Measurements from ENCODE around the gene EEFSEC.

Gene EEFSEC

GRCh38 chr3:128271536-128272332 lies 118.5 kb downstream of the EEFSEC start:
- DNase-seq (ENCODE audit: low read depth in 2 of 2): no peak

- DNase-seq (ENCODE audit: low read depth in 2 of 2): no peak
Measured at GRCh38 chr3:128273109-128273840, 120.0 kb downstream of the EEFSEC start.

- no peak for DNase-seq (ENCODE audit: low read depth in 2 of 2)
Measured at GRCh38 chr3:128273841-128274573, 120.7 kb downstream of the EEFSEC start.

GRCh38 chr3:128274837-128275236 lies 121.6 kb downstream of the EEFSEC start:
- no peak for DNase-seq (ENCODE audit: low read depth in 2 of 2)

DNA sequence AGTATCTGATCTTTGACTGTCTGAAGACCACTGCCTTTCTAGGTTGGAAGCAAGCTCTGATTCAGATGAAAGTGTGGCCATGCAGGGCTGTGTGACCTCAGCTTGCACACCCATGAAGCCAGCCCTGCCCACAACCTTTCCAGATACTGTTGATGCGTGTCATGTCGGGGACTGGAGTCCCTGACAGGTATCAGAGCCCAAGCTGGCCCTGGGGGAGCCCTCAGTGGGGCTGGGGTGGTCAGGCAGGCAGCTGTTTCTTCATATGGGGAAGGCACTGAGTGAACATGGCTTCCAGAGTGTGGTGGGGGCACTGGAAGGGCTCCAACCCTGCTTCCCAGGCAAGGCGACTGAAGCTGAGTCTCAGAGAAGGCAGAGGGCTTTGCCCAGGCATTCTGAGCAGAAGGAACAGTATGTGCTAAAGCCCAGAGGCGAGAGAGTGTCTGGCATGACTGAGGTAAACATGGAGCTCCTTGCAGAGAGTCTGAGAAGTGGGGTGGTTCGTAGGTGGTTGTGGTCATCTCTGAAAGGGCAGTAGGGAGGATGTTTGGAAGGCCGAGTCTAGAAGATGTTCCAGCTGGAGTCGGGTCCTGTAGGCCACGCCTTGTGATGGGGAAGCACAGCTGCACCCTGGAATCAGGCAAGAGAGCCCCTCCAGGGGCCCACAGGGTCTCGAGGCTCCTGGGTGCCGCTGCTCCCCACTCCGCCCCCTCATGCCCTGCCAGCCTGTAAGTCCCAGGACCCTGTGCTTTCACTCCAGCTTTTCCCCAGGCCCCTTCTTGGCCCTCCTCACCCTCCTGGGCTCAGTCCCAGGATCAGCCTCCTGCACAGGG lies 122.2 kb downstream of the EEFSEC start:
- DNase-seq (ENCODE audit: low read depth in 2 of 2): no peak

DNA sequence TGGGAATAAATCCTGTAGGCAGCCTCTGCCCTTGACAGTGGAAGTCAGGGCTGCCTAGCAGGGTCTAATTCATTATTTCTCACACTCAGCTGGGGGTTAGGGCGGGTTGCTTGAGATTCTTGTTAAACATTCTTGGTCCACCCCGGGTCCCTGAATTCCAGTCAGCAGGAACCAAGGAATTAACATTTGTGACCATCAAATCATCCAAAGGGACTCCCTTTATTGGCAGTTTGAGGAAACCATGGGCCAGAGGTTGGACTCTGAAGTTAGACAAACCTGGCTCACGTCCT lies 122.8 kb downstream of the EEFSEC start:
- DNase-seq (ENCODE audit: low read depth in 2 of 2): no peak

GRCh38 chr3:128276577-128277183 lies 123.4 kb downstream of the EEFSEC start:
- DNase-seq (ENCODE audit: low read depth in 2 of 2): no peak

DNA sequence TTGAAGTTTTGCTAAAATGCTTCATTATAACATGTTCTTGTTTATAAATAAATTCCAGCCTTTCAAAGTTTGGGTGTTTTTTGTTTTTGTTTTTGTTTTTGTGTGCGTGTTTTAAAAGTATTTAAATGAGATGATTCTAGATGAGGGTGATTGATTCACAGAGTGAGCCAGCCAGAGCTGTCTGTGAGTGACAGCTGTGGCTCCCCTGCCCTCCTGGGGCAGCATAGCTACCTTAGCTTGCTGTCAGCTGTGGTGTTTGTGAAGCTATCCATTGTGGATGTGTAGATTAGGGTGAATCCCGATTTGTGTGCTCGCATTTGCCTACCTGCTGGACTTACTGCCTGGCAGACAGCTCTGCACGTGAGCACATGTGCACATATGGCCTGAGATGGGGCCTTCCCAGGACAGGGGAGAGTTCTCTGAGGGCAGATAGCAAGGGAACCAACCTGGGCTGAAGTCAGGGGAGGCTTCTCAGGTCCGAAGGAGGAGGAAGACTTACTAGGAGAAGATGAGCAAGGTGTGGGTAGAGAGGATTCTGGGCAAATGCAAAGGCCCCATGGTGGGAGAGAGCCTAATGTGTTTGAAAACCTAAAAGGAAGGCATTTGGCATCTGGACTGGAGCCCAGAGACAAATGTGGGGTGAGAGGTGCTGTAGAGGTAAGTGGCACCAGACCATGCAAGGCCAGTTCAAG lies 124.2 kb downstream of the EEFSEC start:
- DNase-seq (ENCODE audit: low read depth in 2 of 2): no peak

- DNase-seq (ENCODE audit: low read depth in 2 of 2): no peak
Measured at GRCh38 chr3:128278130-128278529, 124.8 kb downstream of the EEFSEC start.

DNA sequence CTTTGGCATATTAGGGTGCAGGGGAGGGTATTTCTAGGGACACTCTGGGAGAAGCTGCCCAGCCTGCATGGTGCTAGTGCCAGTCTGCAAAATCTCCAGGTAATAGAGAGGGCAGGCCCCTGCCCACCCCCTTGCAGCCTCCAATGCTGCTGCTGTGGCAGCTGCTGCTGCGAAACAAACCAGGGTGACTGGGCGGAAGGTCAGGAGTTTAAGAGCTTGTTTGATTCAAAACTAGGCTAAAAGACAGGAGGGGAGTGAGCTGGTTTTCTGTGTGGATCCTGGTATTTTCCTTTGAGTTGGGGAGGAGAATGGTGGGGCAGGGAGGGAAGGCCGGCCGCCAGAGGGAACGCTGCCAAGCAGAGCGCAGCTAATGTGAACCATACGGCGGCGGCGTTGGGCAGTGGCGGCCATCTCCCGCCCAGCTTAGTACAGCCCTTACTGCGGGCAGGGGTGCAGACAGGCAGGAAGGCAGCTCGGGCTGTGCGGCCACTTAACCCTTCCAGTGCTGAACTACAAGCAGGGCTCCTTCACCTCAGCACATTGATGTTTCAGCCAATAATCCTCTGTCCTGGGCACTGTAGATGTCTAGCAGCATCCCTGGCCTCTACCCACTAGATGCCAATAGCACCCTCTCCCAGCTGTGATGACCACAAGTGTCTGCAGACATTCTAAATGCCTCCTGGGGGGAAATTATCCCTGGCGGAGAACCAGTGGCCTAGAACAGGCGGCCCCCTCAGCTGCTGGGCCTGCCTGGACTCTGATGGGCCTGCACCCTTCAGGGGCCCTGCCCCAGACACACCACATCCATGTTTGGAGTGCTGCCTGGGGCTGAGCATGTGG lies 125.7 kb downstream of the EEFSEC start:
- no peak for DNase-seq (ENCODE audit: low read depth in 2 of 2)

GRCh38 chr3:128279601-128279880 lies 126.3 kb downstream of the EEFSEC start:
- no peak for DNase-seq (ENCODE audit: low read depth in 2 of 2)

DNA sequence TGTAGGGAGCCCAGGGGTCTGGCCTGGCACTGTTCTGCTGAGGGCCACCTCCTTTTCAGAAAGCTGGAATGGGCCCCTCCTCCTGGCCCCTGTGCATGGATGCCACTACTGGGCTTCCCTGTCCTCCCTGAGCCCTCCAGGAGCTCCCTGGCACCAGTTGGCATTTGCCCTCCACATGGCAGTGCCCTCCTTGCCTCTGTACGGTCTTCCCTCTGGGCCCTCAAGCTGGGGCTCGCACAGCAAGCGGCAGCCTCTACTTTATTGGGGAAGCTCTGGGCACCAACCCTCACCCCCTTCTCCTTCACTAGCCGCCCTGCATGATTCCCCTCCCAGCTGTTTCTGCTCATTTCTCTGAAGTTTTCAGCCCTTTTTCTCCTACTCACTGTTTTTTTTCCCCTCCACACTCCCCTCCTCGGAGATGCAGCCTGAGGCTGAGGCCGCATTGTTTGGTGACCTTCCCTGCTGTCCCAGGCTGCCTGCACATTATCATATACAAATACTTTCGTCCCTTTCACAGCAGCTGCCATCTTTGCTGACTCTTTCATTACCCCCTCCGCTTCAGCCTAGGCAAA lies 127.3 kb downstream of the EEFSEC start:
- DNase-seq (ENCODE audit: low read depth in 2 of 2): no peak

DNA sequence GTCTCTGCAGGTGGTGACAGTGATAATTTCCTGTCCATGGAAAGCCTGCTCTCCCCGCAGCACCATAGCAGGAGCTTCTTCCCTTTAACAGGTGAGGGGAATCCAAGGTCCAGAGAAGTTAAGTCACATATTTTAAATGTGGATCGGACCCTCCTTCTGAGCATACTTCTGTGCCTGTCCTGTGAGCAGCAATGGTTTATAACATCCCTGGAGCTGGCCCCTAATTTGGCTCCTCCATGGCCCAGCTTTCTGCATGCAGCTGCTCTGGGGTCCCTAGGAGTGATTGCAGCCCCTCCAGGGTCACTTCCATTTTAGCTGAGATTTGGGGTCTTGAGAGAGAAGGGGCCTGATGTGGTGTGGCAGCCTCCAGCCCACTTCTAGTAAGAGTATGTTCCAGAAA lies 127.8 kb downstream of the EEFSEC start:
- no peak for DNase-seq (ENCODE audit: low read depth in 2 of 2)

DNA sequence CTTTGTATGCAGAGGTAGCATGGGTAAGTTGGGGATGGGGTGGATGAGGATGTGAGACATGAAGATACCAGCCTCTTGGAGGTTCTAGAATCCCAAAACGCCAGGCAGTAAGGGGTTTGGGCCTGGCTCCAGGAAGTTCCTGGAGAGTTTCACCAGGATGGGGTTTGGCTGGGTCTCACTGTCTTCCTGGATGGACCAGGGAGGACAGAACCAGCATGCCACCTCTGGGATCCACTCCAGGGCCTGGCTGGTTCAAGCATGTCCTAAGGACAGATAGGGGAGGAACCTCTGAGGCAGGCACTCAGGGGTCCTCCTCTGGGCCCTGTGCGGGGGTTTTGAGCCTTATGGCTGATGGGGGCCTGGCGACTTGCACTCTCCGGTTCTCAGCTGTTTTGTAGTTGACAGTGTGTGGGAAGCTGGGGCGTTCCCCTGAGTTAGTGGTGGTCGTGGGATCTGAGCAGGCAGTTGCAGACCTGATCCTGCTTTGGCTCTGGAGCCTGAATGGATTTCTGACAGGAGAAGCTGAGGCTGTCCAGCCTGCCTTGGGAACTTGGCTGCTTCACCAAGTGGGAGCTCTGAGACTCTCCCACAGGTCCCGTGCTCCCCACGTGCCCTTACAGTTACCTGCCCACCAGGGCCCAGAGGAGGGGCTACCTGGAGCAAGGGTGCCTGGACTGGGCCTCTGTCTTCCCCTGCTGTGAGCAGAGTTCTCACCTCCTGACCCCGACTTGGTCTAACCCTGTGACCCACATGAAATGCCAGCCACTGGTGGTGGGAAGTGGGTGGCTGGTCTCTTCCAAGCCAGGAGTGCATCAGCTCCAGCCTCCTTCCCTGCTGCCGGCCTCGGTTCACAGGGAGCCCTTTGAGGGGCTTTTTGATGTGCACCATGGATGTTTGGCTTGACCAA lies 128.4 kb downstream of the EEFSEC start:
- DNase-seq (ENCODE audit: low read depth in 2 of 2): no peak

- no peak for DNase-seq (ENCODE audit: low read depth in 2 of 2)
Measured at GRCh38 chr3:128282380-128283196, 129.3 kb downstream of the EEFSEC start.

- no peak for DNase-seq (ENCODE audit: low read depth in 2 of 2)
Measured at GRCh38 chr3:128283421-128283820, 130.1 kb downstream of the EEFSEC start.

- DNase-seq (ENCODE audit: low read depth in 2 of 2): no peak
Measured at GRCh38 chr3:128285042-128285966, 132.0 kb downstream of the EEFSEC start.

Data from stimulated activated CD4-positive, alpha-beta T cell treated with anti-CD3 and anti-CD28 coated beads, Interleukin-1b, Interleukin-23, amount 100 ng/mL, for 4 hours (primary cell).